ENCODE measurements around the gene CEP128.

Gene CEP128

DNA sequence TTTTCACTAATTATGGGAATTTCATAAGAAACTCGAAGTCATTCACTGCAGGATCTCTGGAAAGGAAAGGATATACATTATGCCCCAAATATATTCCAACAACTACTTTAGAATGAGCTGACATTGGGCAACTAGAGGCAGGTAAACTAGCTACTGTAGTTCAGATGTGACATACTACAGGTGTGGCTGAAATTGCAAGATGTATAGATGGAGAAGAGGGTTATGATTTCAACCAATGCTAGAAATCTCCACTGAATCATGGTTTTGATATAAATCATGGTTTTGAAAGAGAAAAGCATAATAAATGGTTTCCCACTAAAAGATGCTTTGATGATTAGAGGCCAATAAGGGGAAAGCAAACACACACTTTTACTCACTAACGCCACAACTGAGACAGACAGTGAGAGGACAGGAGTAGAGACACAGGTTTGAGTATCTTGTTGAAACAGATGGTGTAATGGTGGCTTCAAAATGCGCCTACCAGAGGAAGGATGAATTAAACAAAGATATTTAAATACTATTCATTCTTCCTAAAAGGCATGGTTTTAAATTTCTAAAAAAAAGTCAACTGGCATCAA lies 434.2 kb downstream of the CEP128 start:
- TF ChIP-seq, protein P1, sequence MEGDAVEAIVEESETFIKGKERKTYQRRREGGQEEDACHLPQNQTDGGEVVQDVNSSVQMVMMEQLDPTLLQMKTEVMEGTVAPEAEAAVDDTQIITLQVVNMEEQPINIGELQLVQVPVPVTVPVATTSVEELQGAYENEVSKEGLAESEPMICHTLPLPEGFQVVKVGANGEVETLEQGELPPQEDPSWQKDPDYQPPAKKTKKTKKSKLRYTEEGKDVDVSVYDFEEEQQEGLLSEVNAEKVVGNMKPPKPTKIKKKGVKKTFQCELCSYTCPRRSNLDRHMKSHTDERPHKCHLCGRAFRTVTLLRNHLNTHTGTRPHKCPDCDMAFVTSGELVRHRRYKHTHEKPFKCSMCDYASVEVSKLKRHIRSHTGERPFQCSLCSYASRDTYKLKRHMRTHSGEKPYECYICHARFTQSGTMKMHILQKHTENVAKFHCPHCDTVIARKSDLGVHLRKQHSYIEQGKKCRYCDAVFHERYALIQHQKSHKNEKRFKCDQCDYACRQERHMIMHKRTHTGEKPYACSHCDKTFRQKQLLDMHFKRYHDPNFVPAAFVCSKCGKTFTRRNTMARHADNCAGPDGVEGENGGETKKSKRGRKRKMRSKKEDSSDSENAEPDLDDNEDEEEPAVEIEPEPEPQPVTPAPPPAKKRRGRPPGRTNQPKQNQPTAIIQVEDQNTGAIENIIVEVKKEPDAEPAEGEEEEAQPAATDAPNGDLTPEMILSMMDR (IDR thresholded peaks at IDR 0.05; ENCODE audit: control insufficient read depth, extremely low read depth, insufficient read depth), result no peak
- DNase-seq (ENCODE audit: low read depth), result no peak
- H3K4me3 ChIP-seq (ENCODE audit: low read depth, low read length), result no peak overlapping the region

DNA sequence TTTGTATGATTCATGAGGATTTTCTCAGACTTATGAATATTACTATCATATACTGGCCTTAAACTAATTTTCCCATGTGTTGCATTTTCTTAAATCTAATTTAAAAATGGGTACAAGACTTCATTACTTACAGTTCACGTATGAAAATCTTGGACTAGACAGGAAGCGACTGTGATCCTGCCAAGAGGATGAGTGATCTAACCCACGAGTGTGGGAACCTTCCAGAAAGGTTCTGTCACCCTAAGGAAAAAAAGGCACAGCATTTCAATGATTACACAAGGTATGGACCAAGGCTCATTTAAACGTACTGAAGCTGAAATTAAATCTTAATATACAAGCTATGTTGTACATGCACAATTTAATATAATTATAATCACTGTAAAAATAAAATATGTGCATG lies 436.8 kb downstream of the CEP128 start:
- TF ChIP-seq, protein P1 (IDR thresholded peaks at IDR 0.05; ENCODE audit: control insufficient read depth, extremely low read depth, insufficient read depth), result no peak
- DNase-seq (ENCODE audit: low read depth), result no peak
- H3K4me3 ChIP-seq (ENCODE audit: low read depth, low read length), result no peak overlapping the region

DNA sequence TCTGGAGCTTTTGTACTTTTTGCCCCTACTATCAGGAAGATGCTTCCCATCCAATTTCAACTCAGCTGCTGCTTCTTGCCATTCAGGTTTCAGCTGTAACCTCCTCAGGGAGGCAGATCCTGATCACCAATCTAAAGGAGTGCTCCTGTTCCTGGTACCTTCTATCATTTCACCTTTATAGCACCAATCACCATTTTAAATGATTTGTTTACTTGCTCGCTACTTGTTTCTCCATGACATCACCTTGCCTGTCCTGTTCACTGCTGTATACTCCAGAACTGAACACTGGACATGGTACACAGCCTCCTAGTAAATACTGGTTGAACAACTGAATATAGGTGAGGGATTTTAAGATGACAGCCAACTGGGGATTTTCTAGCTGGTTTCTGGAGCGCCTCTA lies 443.0 kb downstream of the CEP128 start:
- H3K4me3 ChIP-seq (ENCODE audit: low read depth, low read length), result no peak overlapping the region
- TF ChIP-seq, protein P1 (IDR thresholded peaks at IDR 0.05; ENCODE audit: control insufficient read depth, extremely low read depth, insufficient read depth), result no peak
- DNase-seq (ENCODE audit: low read depth), result peak; percentile 47

DNA sequence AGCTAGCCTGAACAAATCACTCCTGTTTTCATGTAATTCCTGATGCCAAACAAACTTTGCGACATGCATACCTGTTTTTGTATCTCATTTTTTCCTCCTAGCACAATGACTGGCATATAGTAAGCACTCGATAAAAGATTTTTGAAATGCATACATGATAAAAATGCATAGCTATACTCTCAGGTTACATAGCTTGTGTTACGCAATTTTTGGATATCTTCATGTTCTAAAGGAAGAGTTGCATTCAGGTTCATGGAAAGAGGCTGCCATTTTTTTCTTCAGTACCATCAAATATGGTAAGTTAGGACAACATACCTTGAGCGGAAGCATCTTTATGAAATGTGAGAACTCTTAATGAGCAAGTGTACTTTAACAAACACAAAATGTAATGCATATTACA lies 445.4 kb downstream of the CEP128 start:
- TF ChIP-seq, protein P1 (IDR thresholded peaks at IDR 0.05; ENCODE audit: control insufficient read depth, extremely low read depth, insufficient read depth), result no peak
- DNase-seq (ENCODE audit: low read depth), result no peak

DNA sequence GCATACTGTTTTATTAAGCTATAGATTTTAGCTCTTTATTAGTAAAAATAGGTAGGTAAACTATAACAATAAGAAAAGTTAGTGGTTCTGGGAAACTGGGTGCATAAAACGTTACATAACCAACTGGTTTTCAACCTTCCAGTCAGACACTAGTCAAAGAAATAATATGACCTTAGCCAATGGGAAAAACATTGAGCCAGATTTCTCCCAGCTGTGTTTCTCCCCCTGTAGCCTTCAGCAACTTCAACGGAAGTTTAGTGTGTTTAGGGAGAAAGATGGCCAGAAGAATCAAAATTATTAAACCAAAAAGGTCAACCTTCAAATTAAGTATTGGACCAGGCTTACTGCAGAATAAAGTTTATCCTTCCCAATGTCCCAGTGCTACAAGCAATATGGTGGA lies 446.8 kb downstream of the CEP128 start:
- TF ChIP-seq, protein P1 (IDR thresholded peaks at IDR 0.05; ENCODE audit: control insufficient read depth, extremely low read depth, insufficient read depth), result no peak
- no peak overlapping the region for H3K4me3 ChIP-seq (ENCODE audit: low read depth, low read length)
- no peak for DNase-seq (ENCODE audit: low read depth)

More for the DNA sequence above, 445.4 kb downstream of the CEP128 start:
- H3K4me3 ChIP-seq (ENCODE audit: low read depth, low read length), result no peak overlapping the region

DNA sequence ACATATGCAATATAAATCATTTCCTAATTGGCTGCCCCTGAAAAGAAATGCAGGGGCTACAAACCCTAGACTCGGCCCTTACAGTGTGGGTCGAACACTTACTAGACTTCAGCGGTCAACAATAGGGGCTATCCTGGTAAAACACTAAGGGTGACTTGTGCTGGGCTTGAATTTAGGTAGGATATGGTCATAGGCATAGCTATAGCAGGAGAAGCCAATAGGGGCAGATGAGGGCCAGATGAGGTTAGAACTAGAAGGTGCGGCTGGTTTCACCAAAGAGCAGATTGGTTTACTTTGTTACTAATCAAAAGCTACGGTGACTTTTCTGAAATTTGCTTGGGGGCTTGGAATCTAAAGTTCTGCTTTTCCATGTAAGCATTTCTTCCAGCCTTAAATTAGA lies 447.9 kb downstream of the CEP128 start:
- no peak for DNase-seq (ENCODE audit: low read depth)

More for the DNA sequence above, 447.9 kb downstream of the CEP128 start:
- H3K4me3 ChIP-seq (ENCODE audit: low read depth, low read length), result no peak overlapping the region
- TF ChIP-seq, protein P1 (IDR thresholded peaks at IDR 0.05; ENCODE audit: control insufficient read depth, extremely low read depth, insufficient read depth), result no peak

All from LNCaP clone FGC (cell line).